B cell (primary cell): ENCODE measurements around the gene GAK.

ENCODE experiments used
- CTCF ChIP-seq: fragments of 200-600 bp; IDR thresholded peaks from one replicate; pipeline ENCODE4 v1.8.0; 2022; ENCODE audit warnings: antibody characterized with exemption, mild to moderate bottlenecking
- EZH2 ChIP-seq: IDR thresholded peaks from 2 replicates; pipeline ENCODE4 v1.6.1; 2012; ENCODE audit warnings: borderline replicate concordance, low read depth, mild to moderate bottlenecking, moderate library complexity, low read length; ENCODE audit not compliant: insufficient read depth, poor library complexity, severe bottlenecking

DNA sequence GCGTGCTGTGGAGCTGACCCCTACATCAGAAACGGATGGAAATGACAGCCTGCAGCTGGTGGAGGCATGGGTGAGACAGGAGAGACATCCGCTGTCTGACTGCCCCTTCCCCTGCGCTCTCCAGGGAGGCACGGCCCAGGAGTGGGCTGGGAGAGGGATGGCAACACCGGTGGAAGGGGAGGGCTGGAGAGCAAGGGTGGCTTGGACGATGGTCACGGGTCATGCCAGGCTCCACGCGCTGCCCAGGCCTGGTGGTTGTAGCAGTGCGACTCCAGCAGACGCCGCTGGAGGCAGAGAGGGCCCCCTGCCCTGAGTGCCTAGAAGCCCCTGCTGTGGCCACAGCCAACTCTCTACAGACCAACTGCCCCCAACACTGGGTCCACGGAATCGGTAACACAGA is 47.9 kb downstream of the GAK start:
- TF ChIP-seq EZH2: no peak
- no peak for TF ChIP-seq CTCF
